GM21381 (cell line): ENCODE measurements around the gene KLHL14.

Experiments used
- ATAC-seq: cut with Tn5 transposase; IDR thresholded peaks from one replicate; pipeline ENCODE4 v1.9.1; 2021; ENCODE audit warnings: mild to moderate bottlenecking, moderate library complexity; ENCODE audit not compliant: unreplicated experiment

KLHL14 gene

DNA sequence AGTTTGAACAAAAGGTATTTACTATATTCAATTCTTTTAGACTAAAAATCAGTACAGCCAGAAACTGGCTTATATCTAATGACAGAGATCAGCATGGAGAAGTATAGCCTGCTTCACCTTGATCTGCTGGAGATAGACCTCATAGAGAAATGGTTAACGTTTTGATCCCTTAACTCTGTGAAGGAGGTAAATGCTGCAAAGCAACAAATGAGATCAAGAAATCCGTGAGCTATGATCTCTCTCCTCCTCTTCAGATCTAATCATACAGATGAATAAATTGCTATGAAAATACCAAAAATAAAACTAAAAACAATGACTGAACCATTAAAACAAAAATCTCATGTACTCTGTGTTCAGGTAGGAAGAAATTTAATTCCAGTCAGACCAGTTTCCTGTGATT is 42.8 kb downstream of the KLHL14 start:
- no peak for ATAC-seq

- no peak for ATAC-seq
Observed at GRCh38 chr18:32724071-32724749, 48.6 kb downstream of the KLHL14 start.

GRCh38 chr18:32722279-32722678 is 50.5 kb downstream of the KLHL14 start:
- no peak for ATAC-seq

- ATAC-seq = no peak
Observed at GRCh38 chr18:32717126-32717525, 55.7 kb downstream of the KLHL14 start.

DNA sequence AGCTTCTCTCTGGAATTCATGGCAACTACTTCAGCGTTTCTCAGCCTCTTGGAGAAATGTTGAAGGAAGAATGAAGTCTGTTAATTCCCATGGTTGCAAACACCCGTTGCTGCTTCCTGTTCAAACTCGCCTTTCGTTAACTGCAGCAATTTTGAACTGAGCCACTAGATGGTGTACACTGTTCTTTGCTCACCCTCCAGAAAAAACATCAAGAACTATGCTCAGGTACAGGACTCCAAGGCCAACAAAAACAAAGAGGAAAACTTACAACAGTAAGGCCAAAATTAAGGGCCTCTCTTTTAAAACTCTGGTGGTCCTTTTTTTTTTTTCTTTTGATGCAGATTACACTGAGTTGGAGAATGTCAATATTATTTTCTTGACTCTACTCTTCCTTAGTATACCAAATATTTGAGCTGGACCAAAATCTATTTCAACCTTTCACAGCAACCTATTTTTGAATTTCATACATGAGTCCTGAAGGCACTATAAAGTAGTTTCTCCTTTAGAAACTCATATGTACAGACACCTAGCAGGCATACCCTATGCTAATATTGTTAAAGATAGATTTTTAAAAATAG is 58.2 kb downstream of the KLHL14 start:
- peak; percentile 94 for ATAC-seq

DNA sequence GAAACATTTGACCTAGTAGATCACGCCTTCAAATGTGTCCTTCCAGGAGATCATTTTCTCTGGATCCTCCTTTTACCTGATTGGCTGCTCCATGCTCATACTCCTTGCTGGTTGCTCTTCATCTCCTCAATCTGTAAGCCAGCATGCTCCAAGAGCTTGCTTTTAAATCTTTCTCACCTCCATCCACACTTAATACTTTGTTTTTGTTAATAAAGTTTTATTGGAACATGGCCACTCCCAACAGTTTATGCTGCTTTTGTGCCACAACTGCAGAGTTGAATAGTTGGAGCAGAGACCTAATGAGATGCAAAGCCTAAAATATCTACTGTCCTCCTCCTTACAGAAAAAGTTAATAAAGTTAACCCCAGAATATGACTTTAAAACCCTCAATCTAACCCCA is 60.0 kb downstream of the KLHL14 start:
- ATAC-seq = no peak

DNA sequence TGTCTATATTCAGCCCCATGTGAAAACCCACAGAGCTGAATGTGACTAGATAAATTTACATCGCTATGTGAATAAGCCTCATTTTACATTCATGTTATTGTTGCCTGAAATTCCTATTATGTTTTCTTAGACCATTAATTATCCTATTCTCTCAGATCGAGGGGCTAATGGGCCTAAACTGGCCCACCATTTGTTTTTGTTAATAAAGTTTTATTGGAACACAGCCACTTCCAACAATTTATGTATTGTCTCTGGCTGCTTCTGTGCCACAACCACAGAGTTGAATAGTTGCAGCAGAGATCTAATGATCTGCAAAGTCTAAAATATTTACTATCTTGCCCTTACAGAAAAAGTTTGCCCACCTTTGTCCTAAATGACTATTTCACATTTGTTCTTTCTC is 61.0 kb downstream of the KLHL14 start:
- ATAC-seq = no peak

DNA sequence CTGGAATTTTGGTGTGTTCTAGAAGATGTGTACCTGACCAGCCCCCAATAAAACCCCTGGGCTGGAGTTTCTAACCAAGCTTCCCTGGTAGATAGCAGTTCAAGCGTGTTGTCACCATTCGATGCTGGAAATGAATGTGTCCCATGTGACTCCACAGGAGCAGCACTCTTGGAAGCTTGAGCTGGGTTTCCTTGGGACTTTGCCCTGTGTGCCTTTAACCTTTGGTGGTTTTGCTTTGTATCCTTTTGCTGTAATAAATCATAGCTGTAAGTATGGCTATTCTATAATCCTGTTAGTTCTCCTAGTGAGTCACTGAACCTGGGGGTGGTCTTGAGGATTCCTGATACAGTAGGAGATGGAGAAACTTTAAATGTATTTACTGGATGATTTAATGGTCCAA is 65.2 kb downstream of the KLHL14 start:
- ATAC-seq = no peak

- no peak for ATAC-seq
Observed at GRCh38 chr18:32707147-32707546, 65.7 kb downstream of the KLHL14 start.

DNA sequence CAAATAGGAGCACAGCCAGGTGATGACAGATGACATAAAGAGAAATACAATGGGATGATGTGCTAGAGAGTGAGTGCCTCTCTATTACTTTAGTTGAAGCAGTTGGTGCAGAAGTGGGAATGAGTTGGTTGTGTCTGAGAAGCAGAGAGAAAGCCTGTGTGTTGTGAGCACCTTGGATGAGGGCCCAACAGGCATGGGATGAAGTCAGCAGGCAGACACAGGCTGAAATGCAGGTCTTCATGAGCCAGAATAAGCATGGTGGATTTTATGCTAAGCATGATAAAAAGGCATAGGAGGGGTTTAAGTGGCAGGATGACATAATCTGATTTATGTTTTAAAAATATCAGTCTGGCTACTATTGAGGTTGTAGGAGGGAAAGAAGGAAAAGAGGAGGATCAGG is 71.5 kb downstream of the KLHL14 start:
- no peak for ATAC-seq

DNA sequence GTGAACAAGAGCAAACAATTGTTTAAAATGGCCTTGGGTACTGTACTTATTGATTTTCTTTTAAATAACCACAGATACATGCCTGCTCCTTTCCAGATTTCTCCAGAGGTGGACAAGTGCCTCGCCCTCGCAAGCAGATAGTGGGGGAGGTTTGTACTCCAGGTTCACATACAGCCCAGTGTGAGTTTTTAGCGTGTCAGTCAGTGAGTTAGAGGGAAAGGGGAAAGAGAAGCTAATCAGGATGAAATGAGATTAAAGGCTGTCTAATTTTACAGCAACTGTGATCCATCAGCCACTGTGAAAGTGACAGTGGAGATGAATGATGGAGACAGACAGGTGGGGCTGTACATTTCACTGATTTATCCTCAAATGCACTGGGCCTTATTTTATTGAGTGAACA is 74.7 kb downstream of the KLHL14 start:
- no peak for ATAC-seq

DNA sequence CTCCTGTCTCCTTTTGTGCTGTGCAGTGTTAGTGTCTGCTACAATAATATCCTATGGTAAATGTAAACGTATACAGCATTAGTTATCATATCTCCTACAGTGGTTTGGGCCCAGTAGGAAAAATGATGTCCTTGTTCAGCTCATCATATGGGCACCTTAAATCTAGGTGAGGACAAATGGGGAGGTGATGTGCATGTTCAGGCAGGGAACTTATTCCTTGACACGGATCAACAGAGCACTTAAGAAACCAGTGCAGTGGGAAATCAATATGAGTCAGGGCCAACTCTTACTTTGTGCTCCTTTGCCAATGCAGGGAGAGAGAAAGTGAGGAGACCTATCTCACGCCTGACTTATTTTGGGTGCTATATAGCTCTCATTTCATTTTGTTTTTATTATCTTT is 76.4 kb downstream of the KLHL14 start:
- no peak for ATAC-seq

DNA sequence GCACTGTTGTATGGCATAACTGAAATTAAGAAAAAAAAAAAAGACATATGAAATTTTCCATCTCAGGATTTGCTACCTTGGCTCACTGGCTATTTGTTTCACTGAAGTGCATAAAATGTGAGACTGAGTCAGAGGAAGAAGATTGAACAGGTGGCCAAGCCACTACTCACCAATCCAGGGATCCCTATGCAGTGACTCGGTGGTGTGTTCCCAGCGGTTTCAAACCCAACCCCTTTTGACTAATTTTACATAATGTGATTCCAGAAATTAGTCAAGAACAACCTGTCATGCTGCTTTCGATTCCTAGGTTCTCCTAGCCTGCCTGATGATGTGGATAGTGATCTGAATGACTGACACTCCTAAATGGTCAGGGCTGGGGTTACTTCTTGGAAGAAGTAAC is 77.3 kb downstream of the KLHL14 start:
- ATAC-seq = no peak

- no peak for ATAC-seq
Observed at GRCh38 chr18:32688821-32689220, 84.0 kb downstream of the KLHL14 start.

- no peak for ATAC-seq
Observed at GRCh38 chr18:32684940-32685339, 87.9 kb downstream of the KLHL14 start.

GRCh38 chr18:32684096-32684495 is 88.7 kb downstream of the KLHL14 start:
- no peak for ATAC-seq

- ATAC-seq = no peak
Observed at GRCh38 chr18:32683044-32683443, 89.8 kb downstream of the KLHL14 start.

DNA sequence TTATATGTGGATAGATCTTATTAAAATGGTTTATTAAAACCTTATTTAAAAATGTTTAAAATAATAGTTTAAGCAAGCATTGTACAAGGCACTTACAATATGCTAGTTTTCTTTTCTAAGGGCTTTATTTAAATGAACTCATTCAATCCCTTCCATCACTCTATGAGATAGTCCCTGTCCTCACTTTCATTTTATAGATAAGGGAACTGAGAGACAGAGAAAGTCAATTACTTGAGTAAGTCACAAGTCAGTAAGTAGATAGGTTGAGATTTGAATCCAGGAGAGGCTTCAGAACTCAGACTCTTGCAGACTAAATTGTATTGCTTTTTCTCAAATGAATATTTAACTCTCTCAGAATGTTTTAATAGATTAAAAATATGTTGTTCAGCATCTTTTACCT is 95.2 kb downstream of the KLHL14 start:
- ATAC-seq = no peak

DNA sequence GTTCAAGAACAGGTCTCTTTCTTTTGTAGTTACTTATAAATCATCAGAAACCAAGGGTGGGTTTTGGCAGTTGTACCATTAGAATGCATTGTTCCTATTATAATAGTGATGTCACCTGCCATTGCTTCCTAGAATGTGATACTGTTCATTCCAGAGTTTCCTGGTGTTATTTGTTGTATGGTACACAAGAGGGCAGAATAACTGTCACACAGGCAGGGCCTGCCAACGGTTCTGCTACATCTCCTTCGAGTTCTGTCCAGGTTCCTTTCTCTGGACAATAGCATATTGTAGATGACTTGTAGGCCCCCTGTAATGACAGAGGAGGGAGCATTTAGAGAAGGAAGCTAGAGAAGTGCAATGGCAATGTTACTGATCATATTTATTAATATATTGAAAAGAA is 98.3 kb downstream of the KLHL14 start:
- ATAC-seq = no peak

GRCh38 chr18:32672398-32672797 is 100.4 kb downstream of the KLHL14 start:
- ATAC-seq = no peak

DNA sequence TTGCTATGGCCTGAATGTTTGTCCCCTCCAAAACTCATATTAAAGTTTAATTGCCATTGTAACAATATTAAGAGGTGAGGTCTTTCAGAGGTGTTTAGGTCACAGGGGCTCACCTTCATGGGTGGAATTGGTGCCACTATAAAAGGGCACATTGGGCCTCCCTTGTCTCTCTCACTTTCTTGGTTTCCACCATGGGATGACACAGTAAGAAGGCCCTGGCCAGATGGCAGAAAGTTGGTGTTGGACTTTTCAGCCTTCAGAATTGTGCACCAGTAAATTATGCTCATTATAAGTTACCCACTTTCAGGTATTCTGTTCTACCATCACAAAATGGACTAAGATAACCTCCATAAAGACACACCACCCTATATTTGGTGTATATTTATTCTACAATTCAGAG is 102.1 kb downstream of the KLHL14 start:
- no peak for ATAC-seq

DNA sequence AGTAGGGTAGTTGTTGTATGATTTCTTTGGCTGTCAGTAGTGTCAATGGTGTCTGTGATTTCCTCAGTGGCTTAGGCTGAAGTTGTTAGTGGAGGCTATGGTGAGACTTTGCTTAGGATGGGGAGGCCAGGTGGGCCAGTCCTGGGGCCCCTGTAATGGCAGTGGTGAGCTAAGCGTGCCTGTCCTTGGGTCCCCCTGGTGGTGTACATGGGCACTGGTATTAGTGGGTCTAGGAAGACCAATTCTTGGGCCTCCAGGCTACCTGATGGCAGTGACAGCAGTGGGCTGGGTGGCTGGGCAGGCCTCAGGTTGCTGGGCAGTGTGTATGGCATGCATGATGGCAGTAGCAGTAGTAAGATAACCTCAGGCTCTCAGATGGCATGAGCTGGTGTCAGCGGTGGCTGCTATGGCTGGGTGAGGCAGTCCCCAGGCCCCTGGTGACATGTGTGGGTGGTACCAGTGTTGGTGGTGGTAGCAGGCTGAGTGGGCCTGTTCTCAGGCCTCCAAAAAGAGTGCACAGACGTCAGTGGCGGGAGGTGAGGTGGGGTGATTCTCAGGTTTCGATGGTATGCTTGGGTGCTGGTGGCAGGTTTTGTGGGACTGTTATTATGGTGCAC is 103.2 kb downstream of the KLHL14 start:
- ATAC-seq = no peak

DNA sequence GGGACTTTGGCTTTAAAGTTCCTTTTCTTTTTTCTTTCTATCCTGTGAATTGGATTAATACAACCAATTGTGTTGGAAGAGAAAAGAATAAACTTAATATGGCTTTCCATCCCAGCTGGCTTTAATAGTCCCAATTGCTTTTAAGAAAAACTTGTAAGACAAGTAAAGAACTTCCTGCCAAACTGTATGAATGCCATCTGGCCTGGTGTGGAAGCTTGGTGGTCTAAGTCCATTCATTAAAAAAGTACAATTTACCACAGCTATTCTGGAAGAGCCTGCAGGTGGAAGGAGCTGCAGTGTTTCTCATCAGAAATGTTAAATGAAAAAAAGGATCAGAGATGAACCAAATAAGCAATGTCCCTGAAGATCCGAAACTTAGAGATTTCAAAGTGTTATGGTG is 103.9 kb downstream of the KLHL14 start:
- ATAC-seq = no peak
